ENCODE results near the gene TRIM44. TPM values are rescaled to one million over a fixed set of nuclear protein-coding genes. Genes with fewer than 3 reads are reported as not detected.

TRIM44 gene
- total RNA-seq, 4 donors from 2014 or later = 22.3 to 46.7 (median 39.5) TPM

GRCh38 chr11:35796562-35796961, 134.0 kb downstream of the TRIM44 start:
- H3K4me1 ChIP-seq = peaks cover 0 to 6% (median 0%) of the 10 kb centered on the region in 4 donors
- H3K27ac ChIP-seq = no peak overlapping the region
- H3K36me3 ChIP-seq = no peaks in the 10 kb centered on the region
- no peak for TF ChIP-seq POLR2A (IDR thresholded peaks at IDR 0.05)
- TF ChIP-seq CTCF (IDR thresholded peaks at IDR 0.05) = no peak
- no peak for TF ChIP-seq EP300 (IDR thresholded peaks at IDR 0.05)
- H3K4me3 ChIP-seq = no peak overlapping the region
- H3K27me3 ChIP-seq = no peaks in the 10 kb centered on the region
- WGBS, 2 donors = 60 to 76% methylated on average over 3 of the region's 3 CpGs
- no peaks in the 10 kb centered on the region for H3K9me3 ChIP-seq
- DNase-seq (ENCODE audit: low spot score in 2 of 2) = no peak

DNA sequence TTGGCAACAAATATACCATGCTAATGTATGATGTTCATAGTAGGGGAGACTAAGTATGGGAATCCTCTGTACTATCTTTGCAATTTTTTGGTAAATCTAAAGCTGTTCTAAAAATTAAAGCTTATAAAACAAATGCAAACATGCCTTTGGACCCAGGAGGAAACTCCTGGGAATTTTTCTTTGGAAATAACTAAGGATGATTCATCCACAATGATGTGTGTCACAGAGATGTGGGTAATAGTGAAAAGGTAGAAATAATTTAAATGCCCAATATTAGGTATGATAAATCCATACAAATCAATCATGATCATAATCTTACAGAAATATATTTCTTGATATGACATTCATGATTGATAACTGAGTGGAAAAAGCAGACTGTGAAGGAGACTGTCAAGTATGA, 135.8 kb downstream of the TRIM44 start:
- Histone ChIP-seq H3K9me3 (no peaks in the 10 kb centered on the region), H3K27ac (no peak overlapping the region), H3K4me1 (peaks cover 0 to 7% (median 1%) of the 10 kb centered on the region in 4 donors), H3K27me3 (no peaks in the 10 kb centered on the region), H3K36me3 (no peaks in the 10 kb centered on the region), H3K4me3 (no peak overlapping the region)
- DNase-seq (ENCODE audit: low spot score in 2 of 2) = no peak
- TF ChIP-seq EP300 (IDR thresholded peaks at IDR 0.05) (no peak), POLR2A (IDR thresholded peaks at IDR 0.05) (no peak), CTCF (IDR thresholded peaks at IDR 0.05) (no peak)

DNA sequence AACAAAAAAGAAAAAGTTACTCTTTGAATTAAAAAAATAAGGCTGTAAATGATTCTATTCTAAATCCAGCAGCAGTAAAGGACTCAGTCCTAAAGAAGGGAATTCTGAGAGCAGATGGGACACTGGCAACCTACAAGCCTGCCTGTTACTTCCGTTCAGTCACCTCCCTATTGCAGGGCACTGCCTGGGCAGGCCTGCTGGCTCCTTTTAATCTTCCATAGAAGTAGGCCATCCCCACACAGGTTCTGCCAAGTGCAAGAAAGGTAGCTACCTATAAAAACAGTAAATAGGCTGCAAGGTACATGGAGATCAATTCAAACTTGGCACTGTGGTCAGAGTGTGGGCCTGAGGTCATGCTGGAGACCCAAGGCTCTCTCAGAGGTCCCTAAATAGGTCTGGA, 136.4 kb downstream of the TRIM44 start:
- Histone ChIP-seq H3K27me3 (no peaks in the 10 kb centered on the region), H3K36me3 (no peaks in the 10 kb centered on the region), H3K4me3 (no peak overlapping the region), H3K27ac (no peak overlapping the region), H3K4me1 (peaks cover 0 to 12% (median 3%) of the 10 kb centered on the region in 4 donors), H3K9me3 (no peaks in the 10 kb centered on the region)
- TF ChIP-seq EP300 (IDR thresholded peaks at IDR 0.05) (no peak), POLR2A (IDR thresholded peaks at IDR 0.05) (no peak), CTCF (IDR thresholded peaks at IDR 0.05) (no peak)
- 90 to 92% methylated on average over 1 of the region's 1 CpG for WGBS, 2 donors
- DNase-seq (ENCODE audit: low spot score in 2 of 2) = no peak

GRCh38 chr11:35799655-35800054, 137.1 kb downstream of the TRIM44 start:
- no peak overlapping the region for H3K4me3 ChIP-seq
- H3K36me3 ChIP-seq = no peaks in the 10 kb centered on the region
- peaks cover 0 to 19% (median 3%) of the 10 kb centered on the region in 4 donors for H3K4me1 ChIP-seq
- H3K27ac ChIP-seq = no peak overlapping the region
- no peak for TF ChIP-seq POLR2A (IDR thresholded peaks at IDR 0.05)
- TF ChIP-seq CTCF (IDR thresholded peaks at IDR 0.05) = no peak
- no peak for TF ChIP-seq EP300 (IDR thresholded peaks at IDR 0.05)
- no peaks in the 10 kb centered on the region for H3K9me3 ChIP-seq
- DNase-seq (ENCODE audit: low spot score in 2 of 2) = no peak
- 93 to 97% methylated on average over 3 of the region's 3 CpGs for WGBS, 2 donors
- no peaks in the 10 kb centered on the region for H3K27me3 ChIP-seq

DNA sequence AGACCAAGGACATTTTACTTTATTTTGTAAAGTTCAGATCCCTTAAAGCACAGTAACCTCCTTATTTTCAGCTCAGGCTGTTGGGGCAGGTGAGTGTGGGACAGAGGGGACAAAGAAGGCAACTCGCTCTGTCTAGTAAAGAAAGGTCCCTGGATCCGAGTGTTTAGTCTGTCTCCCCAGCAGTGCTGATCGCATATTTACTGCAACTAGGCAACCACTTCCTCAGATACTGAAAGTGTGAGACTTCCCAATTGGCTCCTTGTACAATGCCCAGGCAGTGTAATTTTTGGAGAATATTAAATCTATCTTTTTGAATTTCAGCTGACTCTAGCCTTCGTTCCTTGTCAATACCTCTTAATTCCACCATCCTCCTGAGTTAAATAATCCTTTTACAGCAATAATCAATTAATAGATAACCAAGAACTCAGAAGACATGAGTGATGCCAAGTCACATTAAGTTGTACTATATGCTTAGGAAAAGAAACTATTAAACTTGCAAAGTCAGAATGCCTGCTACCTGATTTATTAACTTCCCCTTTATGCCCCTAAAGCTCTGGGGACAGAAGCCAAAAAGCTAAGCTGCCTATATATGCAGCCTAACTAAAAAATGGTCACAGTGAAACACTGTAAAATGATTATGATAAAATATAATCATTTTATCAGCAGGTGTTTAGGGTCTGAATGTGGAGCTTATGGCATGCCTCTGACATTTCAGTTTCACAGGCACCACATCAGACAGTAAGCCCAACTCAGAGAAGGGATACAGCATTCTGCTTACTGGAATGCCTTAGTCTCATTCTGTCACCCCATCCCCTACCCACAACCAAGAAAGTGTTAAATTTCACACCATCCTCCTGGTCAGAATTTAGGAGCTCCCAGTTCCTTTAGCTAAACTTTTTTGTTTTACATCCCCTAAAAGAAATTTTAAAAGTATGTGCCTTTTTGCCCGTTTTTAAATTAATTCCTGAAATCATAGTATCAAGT, 138.7 kb downstream of the TRIM44 start:
- 76 to 85% methylated on average over 5 of the region's 5 CpGs for WGBS, 2 donors
- H3K4me1 ChIP-seq = peaks cover 0 to 27% (median 3%) of the 10 kb centered on the region in 4 donors
- DNase-seq (ENCODE audit: low spot score in 2 of 2) = no peak
- no peaks in the 10 kb centered on the region for H3K9me3 ChIP-seq
- no peak overlapping the region for H3K27ac ChIP-seq
- TF ChIP-seq EP300 (IDR thresholded peaks at IDR 0.05) (no peak), CTCF (IDR thresholded peaks at IDR 0.05) (no peak), POLR2A (IDR thresholded peaks at IDR 0.05) (no peak)
- H3K4me3 ChIP-seq = no peak overlapping the region
- H3K36me3 ChIP-seq = peaks cover 0 to 2% (median 0%) of the 10 kb centered on the region in 3 donors
- H3K27me3 ChIP-seq = no peaks in the 10 kb centered on the region
